AG08395 (cell line): Measurements from ENCODE around the gene RAB7A.
A peak's percentile ranks its signal among the peaks of the same experiment; 100 is the strongest.

ENCODE experiments used
- DNase-seq: peaks from one replicate; pipeline ENCODE4 v3.0.0; 2012; ENCODE audit warnings: mixed read lengths, low spot score

Gene RAB7A

GRCh38 chr3:128788268-128788869, 62.4 kb downstream of the RAB7A start:
- DNase-seq = no peak

- peak; percentile 90 for DNase-seq
These were observed 68.2 kb downstream of the RAB7A start for GRCh38 chr3:128794067-128794768.

GRCh38 chr3:128794770-128795649, 69.0 kb downstream of the RAB7A start:
- peak; percentile 79 for DNase-seq

GRCh38 chr3:128799653-128800052, 73.7 kb downstream of the RAB7A start:
- DNase-seq = no peak

GRCh38 chr3:128800241-128801187, 74.5 kb downstream of the RAB7A start:
- no peak for DNase-seq

- no peak for DNase-seq
These were observed 75.9 kb downstream of the RAB7A start for GRCh38 chr3:128801779-128802380.

GRCh38 chr3:128803307-128803706, 77.3 kb downstream of the RAB7A start:
- DNase-seq = no peak

- peak; percentile 40 for DNase-seq
These were observed 78.2 kb downstream of the RAB7A start for GRCh38 chr3:128804017-128804810.

- no peak for DNase-seq
These were observed 78.8 kb downstream of the RAB7A start for GRCh38 chr3:128804811-128805155.

GRCh38 chr3:128805772-128806171, 79.8 kb downstream of the RAB7A start:
- DNase-seq = no peak

GRCh38 chr3:128806588-128806987, 80.6 kb downstream of the RAB7A start:
- DNase-seq = no peak

- no peak for DNase-seq
These were observed 81.3 kb downstream of the RAB7A start for GRCh38 chr3:128807186-128807830.

GRCh38 chr3:128808672-128809071, 82.7 kb downstream of the RAB7A start:
- DNase-seq = no peak

- no peak for DNase-seq
These were observed 87.1 kb downstream of the RAB7A start for GRCh38 chr3:128813097-128813496.

GRCh38 chr3:128814060-128814459, 88.1 kb downstream of the RAB7A start:
- no peak for DNase-seq

- DNase-seq = no peak
These were observed 88.7 kb downstream of the RAB7A start for GRCh38 chr3:128814519-128815317.

- DNase-seq = no peak
These were observed 89.5 kb downstream of the RAB7A start for GRCh38 chr3:128815318-128816064.

GRCh38 chr3:128818186-128818787, 92.3 kb downstream of the RAB7A start:
- no peak for DNase-seq
